Esophagus squamous epithelium (tissue), 5 donors: ENCODE data around the gene HCRTR2. TPM values are rescaled to one million over a fixed set of nuclear protein-coding genes. Genes with fewer than 3 reads are reported as not detected.

Experiments used
- DNase-seq: peaks from one replicate; lab custom pipeline; 2025; lab: John Stamatoyannopoulos, UW
- H3K27ac ChIP-seq, 4 donors: fragments of 200-600 bp; sonication (generic); one replicate each; pipeline ENCODE4 v1.5.1; 2016 to 2019; ENCODE audit warnings: mild to moderate bottlenecking in 1 of 4
- H3K27me3 ChIP-seq, 4 donors: fragments of 200-600 bp; sonication (generic); 1 replicate in 3 of 4; 2 replicates in 1 of 4; pipeline versions ENCODE4 v1.5.1 to v1.6.0; 2017 to 2021; ENCODE audit warnings: antibody characterized with exemption in 1 of 4
- H3K36me3 ChIP-seq, 3 donors: fragments of 200-600 bp; sonication (generic); one replicate each; pipeline ENCODE4 v1.5.1; 2016 to 2019
- H3K4me1 ChIP-seq, 3 donors: fragments of 200-600 bp; sonication (generic); one replicate each; pipeline ENCODE4 v1.5.1; 2017 to 2019
- H3K4me3 ChIP-seq, 4 donors: fragments of 200-600 bp; sonication (generic); 1 replicate in 3 of 4; 2 replicates in 1 of 4; pipeline ENCODE4 v1.5.1; 2016 to 2019; ENCODE audit warnings: mild to moderate bottlenecking in 2 of 4, moderate library complexity in 1 of 4
- H3K9me3 ChIP-seq, 3 donors: fragments of 200-600 bp; sonication (generic); one replicate each; pipeline ENCODE4 v1.5.1; 2016 to 2019
- CTCF ChIP-seq, 6 experiments: fragments of 450-650 bp in 4 of 6; fragments of 200-600 bp in 2 of 6; sonication (generic) in 2 of 6; IDR thresholded peaks; one replicate each; pipeline ENCODE4 v1.5.1; 2016 to 2019; ENCODE audit warnings: antibody characterized with exemption in 6 of 6, mild to moderate bottlenecking in 4 of 6, moderate library complexity in 4 of 6
- POLR2A ChIP-seq, 4 donors: fragments of 450-650 bp; IDR thresholded peaks; one replicate each; pipeline ENCODE4 v1.6.1; 2017; ENCODE audit warnings: antibody characterized with exemption in 4 of 4, mild to moderate bottlenecking in 4 of 4, moderate library complexity in 3 of 4
- WGBS, 2 donors: methylation state at CpG; one replicate each; pipeline ENCODE4 v1.1.5; 2018; 5-methylcytosine and 5-hydroxymethylcytosine counted together
- intact Hi-C: fragments of 100-400 bp; cut with DNase I; formaldehyde crosslinking; loops from one replicate; pipeline ENCODE4 v1.15.0; 2022
- total RNA-seq, 4 donors: library from RNA; depleted of rRNA; stranded (reverse); fragments of >200 nt; gene quantifications; one replicate each; pipeline ENCODE4 v1.1.0, GENCODE V29; 2016
- donor health status: DM: yes; HTN: yes; CAD: no.

The HCRTR2 gene
- total RNA-seq, 4 donors from 2014 or later = not detected

DNA sequence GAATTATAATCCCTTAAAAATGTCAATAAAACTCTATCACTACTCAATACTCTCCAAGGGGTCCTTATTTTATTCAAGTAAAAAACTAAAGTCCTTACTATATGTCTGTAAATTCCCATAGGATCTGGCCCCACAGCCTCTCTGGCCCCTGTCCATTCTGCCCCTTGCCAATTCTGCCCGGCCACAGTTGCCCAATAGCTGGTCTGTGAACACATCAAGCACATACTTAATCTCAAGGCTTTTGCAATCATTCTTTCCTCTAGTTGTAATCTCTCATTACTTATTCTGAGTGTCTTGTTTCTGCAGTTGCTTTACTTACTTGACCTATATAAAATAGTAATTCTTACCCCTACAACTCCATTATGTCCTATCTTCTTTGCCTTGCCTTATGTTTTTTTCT lies 130.4 kb downstream of the HCRTR2 start:
- no peak for DNase-seq
- Histone ChIP-seq H3K36me3 (no peaks in the 10 kb centered on the region), H3K27ac (no peak overlapping the region), H3K4me3 (no peak overlapping the region), H3K27me3 (no peaks in the 10 kb centered on the region), H3K4me1 (no peaks in the 10 kb centered on the region), H3K9me3 (no peaks in the 10 kb centered on the region)
- 50 to 57% methylated on average over 1 of the region's 1 CpG for WGBS, 2 donors
- intact Hi-C loops = no loop called here
- no peak for TF ChIP-seq CTCF (IDR thresholded peaks at IDR 0.05)
- no peak for TF ChIP-seq POLR2A (IDR thresholded peaks at IDR 0.05)

- Histone ChIP-seq H3K4me1 (no peaks in the 10 kb centered on the region), H3K27me3 (no peaks in the 10 kb centered on the region), H3K27ac (no peak overlapping the region), H3K4me3 (no peak overlapping the region), H3K9me3 (no peaks in the 10 kb centered on the region), H3K36me3 (no peaks in the 10 kb centered on the region)
- DNase-seq = no peak
- no peak for TF ChIP-seq POLR2A (IDR thresholded peaks at IDR 0.05)
- TF ChIP-seq CTCF (IDR thresholded peaks at IDR 0.05) = no peak
- intact Hi-C loops = no loop called here
These were observed 145.8 kb downstream of the HCRTR2 start for GRCh38 chr6:55319961-55320695.

DNA sequence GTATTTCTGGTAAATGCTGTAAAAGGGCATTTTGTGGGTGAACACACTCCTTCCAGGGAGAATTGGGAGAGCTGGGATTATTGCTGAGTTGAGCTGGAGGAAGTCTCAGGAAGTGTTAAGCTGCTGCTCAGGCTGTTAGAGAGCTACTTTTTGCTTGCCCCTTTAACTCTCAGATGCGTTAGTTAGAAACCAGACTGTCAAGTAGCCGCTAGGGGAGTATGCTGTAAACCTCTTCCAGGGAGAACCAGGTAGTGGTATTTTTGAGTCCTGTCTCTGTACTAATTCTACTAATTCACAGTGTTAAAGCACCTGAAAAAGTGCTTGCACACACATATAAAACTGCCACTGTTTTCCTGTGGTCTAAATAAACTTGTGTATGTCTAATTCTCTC lies 146.4 kb downstream of the HCRTR2 start:
- H3K9me3 ChIP-seq = no peaks in the 10 kb centered on the region
- DNase-seq = no peak
- 22 to 24% methylated on average over 2 of the region's 2 CpGs for WGBS, 2 donors
- TF ChIP-seq CTCF (IDR thresholded peaks at IDR 0.05) (no peak), POLR2A (IDR thresholded peaks at IDR 0.05) (no peak)
- no peak overlapping the region for H3K27ac ChIP-seq
- intact Hi-C loops = no loop called here
- H3K4me3 ChIP-seq = no peak overlapping the region
- no peaks in the 10 kb centered on the region for H3K36me3 ChIP-seq
- no peaks in the 10 kb centered on the region for H3K27me3 ChIP-seq
- H3K4me1 ChIP-seq = no peaks in the 10 kb centered on the region

DNA sequence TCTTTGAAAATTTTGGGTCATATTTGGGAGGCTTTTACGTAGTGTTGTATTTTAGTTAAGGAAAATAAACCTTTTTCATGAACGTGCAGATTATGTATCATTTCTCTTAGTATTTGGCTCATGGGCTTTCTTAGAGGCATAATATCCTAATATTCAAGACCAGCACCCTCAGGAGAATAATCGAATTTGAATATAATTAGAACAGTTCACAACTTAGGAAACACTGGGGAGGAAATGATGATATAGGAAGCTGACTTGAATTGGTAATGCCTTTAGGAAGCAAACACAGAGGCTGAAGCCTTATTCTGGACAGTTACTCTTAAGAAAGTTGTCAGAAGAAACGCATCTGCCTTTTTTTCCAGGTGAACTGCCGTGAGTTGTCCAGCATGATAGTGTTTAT lies 152.9 kb downstream of the HCRTR2 start, which contains the start of gene GFRAL:
TSS of gene GFRAL (plus strand) at position 301 of the 400 bp plus-strand sequence. CDS start at position 387, 86 bp downstream.
- Histone ChIP-seq H3K27ac (no peak within 1 kb of the TSS), H3K4me1 (no peaks in the 10 kb centered on the region), H3K9me3 (no peaks in the 10 kb centered on the region), H3K27me3 (no peaks in the 10 kb centered on the region), H3K36me3 (no peaks in the 10 kb centered on the region), H3K4me3 (no peak within 1 kb of the TSS)
- TF ChIP-seq CTCF (IDR thresholded peaks at IDR 0.05) (no peak), POLR2A (IDR thresholded peaks at IDR 0.05) (no peak)
- DNase-seq = no peak
- WGBS, 2 donors = 65 to 70% methylated on average over 5 of the region's 5 CpGs
- intact Hi-C loops = no loop called here

Other genes with a start within 250 kb of the HCRTR2 start
- not detected for gene GFRAL, start 153.0 kb downstream of the HCRTR2 start, total RNA-seq